GM12878 (cell line): ENCODE measurements around the gene HLA-B. TPM values are rescaled to one million over a fixed set of nuclear protein-coding genes. Genes with fewer than 3 reads are reported as not detected.

ENCODE experiments used
- ATAC-seq: fragments of 200-7000 bp; cut with Tn5 transposase; 3 replicates; pipeline ENCODE4 v1.9.1; 2020; ENCODE audit warnings: mild to moderate bottlenecking, moderate library complexity
- BruUV-seq: library from RNA; stranded (reverse); fragments of 400-500 nt; replicated peaks from 2 replicates; lab custom pipeline; 2021; lab: Mats Ljungman, UMichigan
- CTCF ChIA-PET: fragments of 300-600 bp; sonication (Branson Sonifier 250); formaldehyde crosslinking; extraction: SDS; loops from one replicate; lab custom pipeline; 2021; ENCODE audit warnings: inconsistent platforms; lab: Yijun Ruan, JAX
- POLR2A ChIA-PET: fragments of 350-600 bp; formaldehyde crosslinking; extraction: SDS; loops from one replicate; lab custom pipeline; 2021; ENCODE audit warnings: inconsistent platforms; lab: Charles Lee
- RAD21 ChIA-PET: fragments of 300-600 bp; sonication (Branson Sonifier 250); formaldehyde crosslinking; loops from one replicate; lab custom pipeline; 2023; ENCODE audit warnings: antibody characterized with exemption; ENCODE audit not compliant: unreplicated experiment; lab: Charles Lee
- SMC1A ChIA-PET: fragments of 300-600 bp; sonication (Branson Sonifier 250); formaldehyde crosslinking; loops from one replicate; lab custom pipeline; 2023; ENCODE audit not compliant: unreplicated experiment, uncharacterized antibody; lab: Charles Lee
- DNase-seq: peaks from one replicate; pipeline ENCODE4 v3.0.0-alpha.2; 2011; ENCODE audit warnings: low read depth, low spot score
- FAIRE-seq: peaks from 3 replicates; lab custom pipeline; 2011; peaks lifted over from hg19 to GRCh38; lab: Jason Lieb, UNC
- H2AFZ ChIP-seq: 2 replicates; pipeline ENCODE4 v1.6.0; 2011; ENCODE audit warnings: low read depth, low read length, control low read depth; ENCODE audit not compliant: control insufficient read depth
- H3K27ac ChIP-seq: 2 replicates; pipeline ENCODE4 v1.5.1; 2011; ENCODE audit warnings: control low read depth; ENCODE audit not compliant: control insufficient read depth, insufficient read depth
- H3K27me3 ChIP-seq, 2 experiments: replicated peaks in 1 of 2; 2 replicates each; pipeline versions ENCODE4 v1.6.0 to v1.6.1; 2011; ENCODE audit warnings: low read length in 1 of 2; ENCODE audit not compliant: control insufficient read depth in 2 of 2, insufficient read depth in 2 of 2
- H3K36me3 ChIP-seq, 2 experiments: 2 replicates each; pipeline ENCODE4 v1.5.1; 2011; ENCODE audit warnings: low read length in 1 of 2; ENCODE audit not compliant: control insufficient read depth in 2 of 2, insufficient read depth in 2 of 2
- H3K4me1 ChIP-seq: 2 replicates; pipeline ENCODE4 v1.6.1; 2011; ENCODE audit warnings: mild to moderate bottlenecking, low read length, moderate library complexity, mixed read lengths; ENCODE audit not compliant: control insufficient read depth, insufficient read depth
- H3K4me2 ChIP-seq: 2 replicates; pipeline ENCODE4 v1.6.0; 2011; ENCODE audit warnings: control low read depth; ENCODE audit not compliant: control insufficient read depth, insufficient read depth
- H3K4me3 ChIP-seq: fragments of 200-600 bp; sonication (generic); 2 replicates; pipeline ENCODE4 v1.5.1; 2016
- H3K79me2 ChIP-seq: 2 replicates; pipeline ENCODE4 v1.6.0; 2011; ENCODE audit warnings: low read length; ENCODE audit not compliant: control insufficient read depth, insufficient read depth
- H3K9ac ChIP-seq: 2 replicates; pipeline ENCODE4 v1.8.0; 2011; ENCODE audit warnings: low read length, control low read depth, mixed read lengths; ENCODE audit not compliant: control insufficient read depth, insufficient read depth
- H3K9me3 ChIP-seq: replicated peaks from 3 replicates; pipeline ENCODE4 v1.5.1; 2011; ENCODE audit warnings: mild to moderate bottlenecking, low read length; ENCODE audit not compliant: control insufficient read depth, insufficient read depth
- H4K20me1 ChIP-seq: 2 replicates; pipeline ENCODE4 v1.6.0; 2011; ENCODE audit not compliant: control insufficient read depth, insufficient read depth
- BACH1 ChIP-seq: fragments of 450-650 bp; IDR thresholded peaks from 2 replicates; pipeline ENCODE4 v1.6.1; 2017; ENCODE audit warnings: mild to moderate bottlenecking, borderline replicate concordance
- CHD2 ChIP-seq: IDR thresholded peaks from 2 replicates; pipeline ENCODE4 v1.6.1; 2011; ENCODE audit warnings: low read depth, low read length, improper control_type of control experiment, borderline replicate concordance
- HDAC2 ChIP-seq: fragments of 200-600 bp; sonication (generic); IDR thresholded peaks from 2 replicates; pipeline ENCODE4 v1.6.1; 2017
- HDAC6 ChIP-seq: fragments of 200-600 bp; sonication (generic); IDR thresholded peaks from one replicate; pipeline ENCODE4 v1.8.0; 2017; ENCODE audit warnings: antibody characterized with exemption; ENCODE audit not compliant: unreplicated experiment
- JUNB ChIP-seq: IDR thresholded peaks from 2 replicates; pipeline ENCODE4 v1.6.1; 2016; ENCODE audit warnings: antibody characterized with exemption, mild to moderate bottlenecking
- KLF5 ChIP-seq: fragments of 450-650 bp; IDR thresholded peaks from 2 replicates; pipeline ENCODE4 v1.6.1; 2014; ENCODE audit warnings: mild to moderate bottlenecking; ENCODE audit not compliant: partially characterized antibody
- NFYB ChIP-seq: IDR thresholded peaks from 2 replicates; pipeline ENCODE4 v1.6.1; 2011; ENCODE audit warnings: low read depth, mild to moderate bottlenecking, low read length, improper control_type of control experiment, moderate library complexity; ENCODE audit not compliant: insufficient read depth
- NKRF ChIP-seq: fragments of 450-650 bp; conservative IDR thresholded peaks from 2 replicates; pipeline ENCODE4 v1.6.1; 2017; ENCODE audit warnings: mild to moderate bottlenecking, moderate library complexity
- NR2F1 ChIP-seq: fragments of 450-650 bp; conservative IDR thresholded peaks from 2 replicates; pipeline ENCODE4 v1.6.1; 2017; ENCODE audit warnings: mild to moderate bottlenecking
- POLR2AphosphoS5 ChIP-seq: IDR thresholded peaks from 2 replicates; pipeline ENCODE4 v1.6.1; 2011; ENCODE audit warnings: mild to moderate bottlenecking, low read length, inconsistent platforms
- POU2F2 ChIP-seq: IDR thresholded peaks from 3 replicates; pipeline ENCODE4 v1.6.1; 2011; ENCODE audit warnings: low read depth, mild to moderate bottlenecking, low read length, borderline replicate concordance
- SMC3 ChIP-seq: IDR thresholded peaks from 2 replicates; pipeline ENCODE4 v1.6.1; 2011; ENCODE audit warnings: low read length, improper control_type of control experiment, borderline replicate concordance
- SREBF1 ChIP-seq: IDR thresholded peaks from 2 replicates; pipeline ENCODE4 v1.6.1; 2012; ENCODE audit warnings: mild to moderate bottlenecking, low read length
- TAF1 ChIP-seq: IDR thresholded peaks from 2 replicates; pipeline ENCODE4 v1.6.1; 2011; ENCODE audit warnings: mild to moderate bottlenecking, low read depth, low read length, borderline replicate concordance
- USF1 ChIP-seq: IDR thresholded peaks from 2 replicates; pipeline ENCODE4 v1.6.1; 2011; ENCODE audit warnings: borderline replicate concordance, low read depth, mild to moderate bottlenecking, moderate library complexity, mixed read lengths, low read length; ENCODE audit not compliant: insufficient read depth; ENCODE audit errors: extremely low read length
- ZNF24 ChIP-seq: fragments of 450-650 bp; IDR thresholded peaks from 2 replicates; pipeline ENCODE4 v1.6.1; 2017; ENCODE audit warnings: antibody characterized with exemption, mild to moderate bottlenecking
- WGBS: methylation state at CpG from one replicate; pipeline ENCODE4 v1.1.6; 2016; ENCODE audit warnings: low lambda C conversion rate; ENCODE audit not compliant: insufficient replicate concordance, insufficient coverage; ENCODE audit errors: missing lambda C conversion rate; 5-methylcytosine and 5-hydroxymethylcytosine counted together
- in situ Hi-C: fragments of 300-500 bp; cut with MboI; formaldehyde crosslinking; loops from 9 replicates; pipeline ENCODE4 v1.14.3; 2018; ENCODE audit warnings: mixed read lengths
- intact Hi-C: fragments of 100-400 bp; cut with micrococcal nuclease; formaldehyde crosslinking; loops from one replicate; pipeline ENCODE4 v1.14.2; 2022; ENCODE audit not compliant: unreplicated experiment
- polyA plus RNA-seq, 11 experiments: library from polyadenylated mRNA; depleted of rRNA in 4 of 11; unstranded in 6 of 11; stranded (reverse) in 5 of 11; fragments of >200 nt; fragmentation: Nextera tagmentation in 4 of 11; fragmentation: Illumina TruSeq in 1 of 11; extraction: Ambion mirVana in 4 of 11; extraction: Trizol in 1 of 11; gene quantifications; 1 replicate in 1 of 11; 2 replicates in 10 of 11; pipeline versions ENCODE4 v1.2.1 to v1.2.3, GENCODE V29; 2011 to 2016; ENCODE audit warnings: inconsistent platforms in 2 of 11, missing spikeins in 2 of 11, low read depth in 1 of 11
- total RNA-seq, 4 experiments: library from RNA; depleted of rRNA in 3 of 4; stranded (reverse); fragments of >200 nt in 3 of 4; fragmentation: Illumina TruSeq in 1 of 4; extraction: Trizol in 1 of 4; gene quantifications; 2 replicates each; pipeline versions ENCODE4 v1.2.1 to v1.2.3, GENCODE V29; 2013 to 2021

Gene HLA-B
- total and polyA plus RNA-seq, 10 of the 15 experiments (the other 5 are each of a cell fraction or from before 2014, with no cell fraction given): 820 to 5,128 (median 3,370) TPM

- no peaks in the 10 kb centered on the region for H3K9me3 ChIP-seq
- ATAC-seq (no peak), DNase-seq (no peak)
- CTCF ChIA-PET: interaction anchor here (0.6 to 1.8 kb wide), 3 partner anchors 48 to 305 kb away, joined by 3 to 10 read pairs (median 3); no protein-coding TSS in a partner anchor
- RAD21 ChIA-PET: no interaction called here
- no peaks in the 10 kb centered on the region for H4K20me1 ChIP-seq
- SMC1A ChIA-PET: interaction anchor here (0.8 to 0.9 kb wide), 2 partner anchors 45 to 48 kb away, joined by 3 read pairs; no protein-coding TSS in a partner anchor
- no TSS peak for BruUV-seq
- H3K4me1 ChIP-seq: no peaks in the 10 kb centered on the region; the same call in none of the 2 replicates
- in situ Hi-C loops (no loop called here), intact Hi-C loops (loop anchor here (10.0 kb wide), 1 partner anchor 200 kb away; the partner anchor contains the start of gene NCR3)
- no peak overlapping the region for H3K4me3 ChIP-seq
- WGBS: 68% methylated on average over 4 of the region's 4 CpGs
- H3K9ac ChIP-seq: no peak overlapping the region
- no peaks in the 10 kb centered on the region for H3K79me2 ChIP-seq
- POLR2A ChIA-PET: interaction anchor here (0.5 kb wide), 1 partner anchor 503 kb away, joined by 4 read pairs; no protein-coding TSS in a partner anchor
- no peak overlapping the region for H3K4me2 ChIP-seq
- no peaks in the 10 kb centered on the region for H3K27me3 ChIP-seq
- no peaks in the 10 kb centered on the region for H3K36me3 ChIP-seq
- no peak overlapping the region for H2AFZ ChIP-seq
- no peak for TF ChIP-seq ZNF24
- TF ChIP-seq SMC3: no peak
- no peak for TF ChIP-seq KLF5
- TF ChIP-seq JUNB: no peak
- TF ChIP-seq NKRF: no peak
- TF ChIP-seq NR2F1: no peak
- TF ChIP-seq NFYB: no peak
- TF ChIP-seq BACH1: no peak
- TF ChIP-seq TAF1: no peak
- no peak for TF ChIP-seq USF1
- no peak for TF ChIP-seq CHD2
- no peak for TF ChIP-seq POU2F2
- TF ChIP-seq HDAC2: no peak
- TF ChIP-seq SREBF1: no peak
- TF ChIP-seq HDAC6: no peak
- no peak for TF ChIP-seq POLR2AphosphoS5
- TF ChIP-seq, all 136 proteins: peak for 0
- H3K27ac ChIP-seq: no peak overlapping the region
- no peak for FAIRE-seq
These were observed 37.4 kb upstream of the HLA-B start for GRCh38 chr6:31394381-31394780.
